Muscle of leg (tissue), 11 donors: ENCODE data around the gene ELMO3. TPM values are rescaled to one million over a fixed set of nuclear protein-coding genes. Genes with fewer than 3 reads are reported as not detected.

ENCODE experiments used
- DNase-seq: peaks from one replicate; pipeline ENCODE4 v3.0.0; 2013
- H3K27ac ChIP-seq: one replicate; pipeline ENCODE4 v1.5.1; 2013; ENCODE audit warnings: mild to moderate bottlenecking, low read length, control low read depth
- H3K27me3 ChIP-seq: one replicate; pipeline ENCODE4 v1.6.1; 2013; ENCODE audit warnings: low read length; ENCODE audit not compliant: control insufficient read depth, insufficient read depth
- H3K36me3 ChIP-seq: one replicate; pipeline ENCODE4 v1.6.1; 2013; ENCODE audit warnings: low read length; ENCODE audit not compliant: control insufficient read depth, insufficient read depth
- H3K4me1 ChIP-seq: one replicate; pipeline ENCODE4 v1.6.1; 2013; ENCODE audit warnings: low read length; ENCODE audit not compliant: control insufficient read depth, insufficient read depth
- H3K4me3 ChIP-seq: one replicate; pipeline ENCODE4 v1.5.1; 2013; ENCODE audit warnings: low read length, control low read depth
- H3K9me3 ChIP-seq: replicated peaks from 2 replicates; pipeline ENCODE4 v1.6.1; 2013; ENCODE audit warnings: low read depth, low read length; ENCODE audit not compliant: control insufficient read depth
- WGBS: methylation state at CpG from one replicate; pipeline ENCODE4 v1.1.5; 2013; ENCODE audit warnings: missing lambda C conversion rate; ENCODE audit not compliant: insufficient coverage; 5-methylcytosine and 5-hydroxymethylcytosine counted together
- polyA plus RNA-seq, 8 donors: library from polyadenylated mRNA; unstranded; fragments of 120-200 nt; gene quantifications; one replicate each; pipeline versions ENCODE4 v1.2.1 to v1.2.3, GENCODE V29; 2013; ENCODE audit warnings: inconsistent platforms in 1 of 8, low replicate concordance in 1 of 8; ENCODE audit not compliant: insufficient read length in 8 of 8, insufficient read depth in 1 of 8
- total RNA-seq: library from RNA; stranded (reverse); fragments of 120-200 nt; gene quantifications from one replicate; pipeline ENCODE4 v1.2.4, GENCODE V29; 2013

Gene ELMO3
- total and polyA plus RNA-seq, 9 donors, result 0.68 to 3.3 (median 1.3) TPM

DNA sequence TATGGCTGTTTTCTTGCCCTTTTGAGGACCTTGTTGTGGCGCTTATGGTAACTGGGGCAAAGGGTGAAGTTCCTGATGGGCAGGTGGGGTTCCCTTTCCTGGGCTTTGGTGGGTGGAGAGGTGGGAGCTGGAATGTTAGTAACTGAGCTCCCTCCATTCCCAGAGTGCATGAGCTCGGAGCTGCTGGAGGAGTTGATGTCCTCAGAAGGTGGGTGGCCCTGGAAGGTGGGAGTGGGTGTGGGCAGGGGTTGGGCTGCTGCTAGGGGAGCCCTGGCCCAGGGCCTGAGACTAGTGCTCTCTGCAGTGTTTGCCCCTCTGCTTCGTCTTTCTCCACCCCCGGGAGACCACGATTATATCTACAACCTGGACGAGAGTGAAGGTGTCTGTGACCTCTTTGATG lies 1.2 kb upstream of the ELMO3 start:
- H3K4me1 ChIP-seq, result peaks cover 29% of the 10 kb centered on the region
- peaks cover 74% of the 10 kb centered on the region for H3K36me3 ChIP-seq
- H3K27me3 ChIP-seq, result no peaks in the 10 kb centered on the region
- H3K4me3 ChIP-seq, result no peak overlapping the region
- DNase-seq, result no peak
- no peak overlapping the region for H3K27ac ChIP-seq
- WGBS, result 67% methylated on average over 5 of the region's 6 CpGs
- H3K9me3 ChIP-seq, result no peaks in the 10 kb centered on the region

DNA sequence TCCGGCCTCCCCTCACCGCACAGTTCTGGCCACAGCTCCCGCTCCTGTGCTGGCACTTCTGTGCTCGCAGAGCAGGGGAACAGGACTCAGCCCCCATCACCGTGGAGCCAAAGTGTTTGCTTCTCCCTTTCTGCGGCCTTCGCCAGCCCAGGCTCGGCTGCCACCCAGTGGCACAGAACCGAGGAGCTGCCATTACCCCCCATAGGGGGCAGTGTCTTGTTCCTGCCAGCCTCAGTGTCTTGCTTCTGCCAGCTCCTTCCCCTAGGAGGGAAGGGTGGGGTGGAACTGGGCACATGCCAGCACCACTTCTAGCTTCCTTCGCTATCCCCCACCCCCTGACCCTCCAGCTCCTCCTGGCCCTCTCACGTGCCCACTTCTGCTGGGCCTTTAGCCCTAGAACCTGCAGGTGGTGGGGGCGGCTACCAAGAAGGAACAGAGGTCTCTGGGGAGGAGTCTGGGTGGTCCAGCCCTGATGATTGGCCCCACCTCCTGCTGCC lies 645 bp upstream of the ELMO3 start:
- H3K27ac ChIP-seq, result no peak overlapping the region
- H3K4me3 ChIP-seq, result no peak overlapping the region
- DNase-seq, result no peak
- WGBS, result 48% methylated on average over 6 of the region's 12 CpGs
- peaks cover 24% of the 10 kb centered on the region for H3K4me1 ChIP-seq
- no peaks in the 10 kb centered on the region for H3K27me3 ChIP-seq
- peaks cover 79% of the 10 kb centered on the region for H3K36me3 ChIP-seq
- no peaks in the 10 kb centered on the region for H3K9me3 ChIP-seq

- Histone ChIP-seq H3K36me3 (peaks cover 72% of the 10 kb centered on the region), H3K4me3 (no peak overlapping the region), H3K27me3 (no peaks in the 10 kb centered on the region), H3K4me1 (peaks cover 15% of the 10 kb centered on the region), H3K27ac (no peak overlapping the region), H3K9me3 (no peaks in the 10 kb centered on the region)
- no peak for DNase-seq
- 33% methylated on average over 16 of the region's 22 CpGs for WGBS
Measured at GRCh38 chr16:67199808-67200198, 872 bp downstream of the ELMO3 start.

- Histone ChIP-seq H3K27ac (no peak overlapping the region), H3K4me3 (no peak overlapping the region), H3K36me3 (peaks cover 65% of the 10 kb centered on the region), H3K4me1 (peaks cover 15% of the 10 kb centered on the region), H3K27me3 (no peaks in the 10 kb centered on the region), H3K9me3 (no peaks in the 10 kb centered on the region)
- 92% methylated on average over 6 of the region's 8 CpGs for WGBS
- DNase-seq, result no peak
Measured at GRCh38 chr16:67200491-67200890, 1.6 kb downstream of the ELMO3 start.

GRCh38 chr16:67201411-67202345 lies 2.7 kb downstream of the ELMO3 start:
- Histone ChIP-seq H3K4me3 (no peak overlapping the region), H3K36me3 (peaks cover 57% of the 10 kb centered on the region), H3K4me1 (peaks cover 15% of the 10 kb centered on the region), H3K27me3 (no peaks in the 10 kb centered on the region), H3K9me3 (no peaks in the 10 kb centered on the region), H3K27ac (no peak overlapping the region)
- no peak for DNase-seq
- WGBS, result 93% methylated on average over 32 of the region's 40 CpGs

DNA sequence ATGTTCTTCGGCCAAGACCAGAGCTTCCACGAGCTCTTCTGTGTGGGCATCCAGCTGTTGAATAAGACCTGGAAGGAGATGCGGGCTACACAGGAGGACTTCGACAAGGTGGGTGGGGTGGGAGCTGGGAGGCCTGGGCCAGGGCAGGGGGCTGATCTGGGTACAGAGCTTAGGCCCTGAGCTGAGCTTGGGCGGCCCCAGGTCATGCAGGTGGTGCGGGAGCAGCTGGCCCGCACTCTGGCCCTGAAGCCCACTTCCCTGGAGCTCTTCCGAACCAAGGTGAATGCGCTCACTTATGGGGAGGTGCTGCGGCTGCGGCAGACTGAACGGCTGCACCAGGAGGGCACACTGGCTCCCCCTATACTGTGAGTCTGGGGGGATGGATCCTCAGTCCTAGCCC lies 3.5 kb downstream of the ELMO3 start:
- Histone ChIP-seq H3K9me3 (no peaks in the 10 kb centered on the region), H3K27me3 (no peaks in the 10 kb centered on the region), H3K27ac (no peak overlapping the region), H3K36me3 (peaks cover 51% of the 10 kb centered on the region), H3K4me3 (no peak overlapping the region), H3K4me1 (peaks cover 15% of the 10 kb centered on the region)
- no peak for DNase-seq
- 97% methylated on average over 7 of the region's 12 CpGs for WGBS

GRCh38 chr16:67202956-67203493 lies 4.1 kb downstream of the ELMO3 start:
- no peaks in the 10 kb centered on the region for H3K9me3 ChIP-seq
- H3K27me3 ChIP-seq, result no peaks in the 10 kb centered on the region
- WGBS, result 84% methylated on average over 18 of the region's 23 CpGs
- H3K36me3 ChIP-seq, result peaks cover 46% of the 10 kb centered on the region
- no peak overlapping the region for H3K27ac ChIP-seq
- DNase-seq, result no peak
- H3K4me1 ChIP-seq, result peaks cover 11% of the 10 kb centered on the region
- no peak overlapping the region for H3K4me3 ChIP-seq

GRCh38 chr16:67204076-67204475 lies 5.1 kb downstream of the ELMO3 start:
- H3K36me3 ChIP-seq, result peaks cover 41% of the 10 kb centered on the region

DNA sequence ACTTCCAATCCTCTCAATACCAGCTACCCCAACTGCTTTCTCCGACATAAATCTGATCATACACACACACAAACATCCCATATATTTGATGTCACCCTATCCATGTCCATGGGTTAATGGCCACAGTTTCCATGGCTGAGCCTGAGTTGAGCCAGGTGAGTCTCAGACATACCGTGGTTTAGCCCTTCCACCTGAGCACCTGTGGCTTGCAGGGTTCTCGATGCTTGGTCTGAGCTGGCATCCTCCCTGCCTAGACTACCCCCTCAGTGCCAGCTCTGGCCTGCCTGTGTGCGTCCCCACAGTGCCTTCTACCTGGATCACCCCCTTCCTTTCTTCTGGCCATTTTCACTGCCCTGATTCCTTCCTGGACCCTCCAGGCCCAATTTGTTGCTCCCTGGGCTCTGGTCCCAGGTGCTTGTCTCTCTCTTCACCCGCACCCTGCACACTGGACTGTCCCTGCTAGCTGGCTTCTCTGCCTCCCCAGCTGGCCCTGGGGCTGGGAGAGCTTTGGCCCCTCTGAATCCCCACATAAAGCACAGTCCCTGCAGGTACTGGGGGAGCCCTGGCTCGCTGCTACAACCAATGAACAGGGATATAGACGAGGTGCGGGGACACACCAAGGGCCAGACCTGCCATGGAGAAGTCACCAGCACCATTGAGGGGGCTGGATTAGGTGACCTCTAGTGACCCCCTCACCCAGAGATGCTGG lies 7.4 kb downstream of the ELMO3 start:
- Histone ChIP-seq H3K27ac (no peak overlapping the region), H3K4me1 (peaks cover 11% of the 10 kb centered on the region), H3K36me3 (peaks cover 46% of the 10 kb centered on the region), H3K27me3 (no peaks in the 10 kb centered on the region), H3K9me3 (no peaks in the 10 kb centered on the region), H3K4me3 (no peak overlapping the region)
- 87% methylated on average over 8 of the region's 8 CpGs for WGBS
- DNase-seq, result no peak

More at GRCh38 chr16:67204076-67204475, 5.1 kb downstream of the ELMO3 start:
- no peaks in the 10 kb centered on the region for H3K9me3 ChIP-seq
- 89% methylated on average over 3 of the region's 4 CpGs for WGBS
- peaks cover under 1% of the 10 kb centered on the region for H3K4me1 ChIP-seq
- H3K4me3 ChIP-seq, result no peak overlapping the region
- no peak for DNase-seq
- H3K27me3 ChIP-seq, result no peaks in the 10 kb centered on the region
- H3K27ac ChIP-seq, result no peak overlapping the region

- no peak for DNase-seq
- H3K4me3 ChIP-seq, result no peak overlapping the region
- 83% methylated on average over 2 of the region's 3 CpGs for WGBS
- no peak overlapping the region for H3K27ac ChIP-seq
- no peaks in the 10 kb centered on the region for H3K27me3 ChIP-seq
- H3K36me3 ChIP-seq, result peaks cover 41% of the 10 kb centered on the region
- H3K4me1 ChIP-seq, result peaks cover 11% of the 10 kb centered on the region
- H3K9me3 ChIP-seq, result no peaks in the 10 kb centered on the region
Measured at GRCh38 chr16:67206838-67207248, 7.9 kb downstream of the ELMO3 start.
